CD4-positive, alpha-beta T cell treated with Interleukin-10 for 1 hour (primary cell): ENCODE data around the gene CXCL11.

Source experiments
- DNase-seq: peaks from one replicate; pipeline ENCODE4 v3.0.0-alpha.2; 2020

The CXCL11 gene

GRCh38 chr4:76042241-76042998 is 6.5 kb upstream of the CXCL11 start:
- DNase-seq, result peak; percentile 25

DNA sequence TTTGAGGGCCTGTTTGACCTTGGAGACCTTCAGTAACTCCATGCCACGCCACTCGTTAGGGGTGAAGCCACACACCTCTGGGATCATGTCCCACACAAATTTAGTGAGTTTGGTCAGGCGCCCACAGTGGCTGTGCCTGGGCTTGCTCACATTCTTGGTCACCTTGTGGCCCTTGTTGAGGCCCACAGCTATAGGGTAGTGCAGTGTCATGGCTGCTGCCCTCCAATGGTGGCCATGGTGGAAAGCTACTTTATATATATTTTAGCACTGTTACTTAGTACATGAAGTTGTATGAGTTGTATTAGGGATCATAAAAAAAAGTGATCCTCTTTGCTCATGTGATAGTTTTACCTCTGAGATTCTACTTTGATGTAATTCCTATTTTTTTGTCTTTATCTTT is 985 bp upstream of the CXCL11 start:
- DNase-seq, result no peak

GRCh38 chr4:76035141-76035540 is 729 bp downstream of the CXCL11 start:
- no peak for DNase-seq

GRCh38 chr4:76029300-76029699 is 6.6 kb downstream of the CXCL11 start:
- no peak for DNase-seq

DNA sequence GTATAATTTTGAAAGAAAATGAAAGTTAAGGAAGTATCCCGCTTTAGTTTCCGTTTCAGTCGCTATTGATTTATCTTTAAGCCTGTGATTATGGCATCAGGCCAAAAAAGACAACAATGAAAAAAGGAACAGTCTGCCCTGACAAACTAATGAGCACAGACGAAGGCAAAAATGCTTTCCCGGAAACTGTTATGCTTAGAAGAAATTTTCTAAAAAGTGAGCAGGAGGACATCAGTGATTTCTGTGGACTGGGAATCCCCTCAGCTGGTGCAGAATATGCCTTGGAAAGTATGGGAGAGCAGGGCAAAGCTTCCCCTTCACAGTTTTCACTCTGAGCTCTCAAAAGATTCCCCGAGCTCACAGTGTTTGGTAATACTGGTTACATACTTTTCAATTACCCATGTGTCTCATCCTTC is 7.5 kb downstream of the CXCL11 start:
- DNase-seq, result peak; percentile 29

DNA sequence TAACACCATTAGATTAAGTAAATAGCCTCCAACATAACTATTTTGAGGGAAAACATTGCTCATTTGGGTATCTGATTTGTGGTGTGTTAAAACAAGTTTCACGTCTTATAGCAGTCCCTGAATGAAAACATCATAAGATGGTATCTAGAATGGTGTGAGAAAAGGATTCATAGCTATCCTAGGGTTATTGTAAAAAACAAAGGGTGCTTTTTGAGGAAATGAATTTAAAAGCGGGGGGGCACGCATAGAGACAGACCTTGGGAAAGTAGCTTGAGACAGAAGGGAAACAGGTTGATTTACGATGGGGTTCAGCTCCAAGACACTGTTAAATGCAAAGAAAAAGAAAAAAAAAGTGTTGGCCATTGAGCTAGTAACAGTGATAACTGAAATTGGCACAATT is 11.8 kb downstream of the CXCL11 start:
- no peak for DNase-seq

GRCh38 chr4:76023389-76023788 is 12.5 kb downstream of the CXCL11 start, which contains the start of gene CXCL10:
CXCL10 (minus strand) TSS chr4:76023497; CDS start chr4:76023431, 66 bp downstream.
- peak; percentile 32 for DNase-seq

DNA sequence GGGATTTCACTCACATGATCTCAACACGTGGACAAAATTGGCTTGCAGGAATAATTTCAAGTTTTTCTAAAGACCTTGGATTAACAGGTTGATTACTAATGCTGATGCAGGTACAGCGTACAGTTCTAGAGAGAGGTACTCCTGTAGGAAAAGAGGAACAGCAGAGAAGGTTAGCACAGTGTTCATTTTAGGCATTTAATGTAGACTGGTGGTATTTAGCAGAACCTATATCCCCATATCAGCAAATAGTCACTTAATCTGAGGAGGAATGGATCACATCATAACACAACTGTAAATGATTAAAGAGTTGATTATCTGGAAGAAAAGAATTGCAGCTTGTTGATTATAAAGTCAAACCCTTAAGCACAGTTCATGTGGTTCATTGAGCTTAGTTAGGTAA is 13.2 kb downstream of the CXCL11 start:
- no peak for DNase-seq

GRCh38 chr4:76022031-76022430 is 13.8 kb downstream of the CXCL11 start:
- DNase-seq, result no peak

GRCh38 chr4:76017056-76017686 is 18.7 kb downstream of the CXCL11 start:
- DNase-seq, result no peak

GRCh38 chr4:76016393-76016792 is 19.5 kb downstream of the CXCL11 start:
- DNase-seq, result no peak

DNA sequence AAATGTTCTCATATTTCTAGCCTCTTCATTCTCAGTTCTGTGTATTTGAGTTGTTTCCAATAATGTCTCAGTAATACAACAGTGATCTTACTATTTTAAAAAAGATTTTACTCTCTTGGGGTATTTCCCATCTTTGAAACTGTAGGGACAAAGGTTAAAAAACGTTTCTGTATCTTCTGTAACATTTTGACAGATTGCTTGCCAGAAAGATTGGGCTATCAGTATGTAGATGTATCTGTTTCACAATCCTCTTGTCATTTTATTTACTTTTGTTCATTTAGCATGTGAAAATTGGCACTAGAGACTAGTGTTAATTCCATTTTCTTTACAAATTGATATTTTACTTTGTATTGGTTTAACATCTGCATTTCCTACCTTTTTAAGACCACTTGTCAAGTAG is 22.3 kb downstream of the CXCL11 start:
- DNase-seq, result no peak

- no peak for DNase-seq
Measured at GRCh38 chr4:76012388-76012801, 23.5 kb downstream of the CXCL11 start.

GRCh38 chr4:76011700-76012387 is 24.0 kb downstream of the CXCL11 start:
- no peak for DNase-seq

DNA sequence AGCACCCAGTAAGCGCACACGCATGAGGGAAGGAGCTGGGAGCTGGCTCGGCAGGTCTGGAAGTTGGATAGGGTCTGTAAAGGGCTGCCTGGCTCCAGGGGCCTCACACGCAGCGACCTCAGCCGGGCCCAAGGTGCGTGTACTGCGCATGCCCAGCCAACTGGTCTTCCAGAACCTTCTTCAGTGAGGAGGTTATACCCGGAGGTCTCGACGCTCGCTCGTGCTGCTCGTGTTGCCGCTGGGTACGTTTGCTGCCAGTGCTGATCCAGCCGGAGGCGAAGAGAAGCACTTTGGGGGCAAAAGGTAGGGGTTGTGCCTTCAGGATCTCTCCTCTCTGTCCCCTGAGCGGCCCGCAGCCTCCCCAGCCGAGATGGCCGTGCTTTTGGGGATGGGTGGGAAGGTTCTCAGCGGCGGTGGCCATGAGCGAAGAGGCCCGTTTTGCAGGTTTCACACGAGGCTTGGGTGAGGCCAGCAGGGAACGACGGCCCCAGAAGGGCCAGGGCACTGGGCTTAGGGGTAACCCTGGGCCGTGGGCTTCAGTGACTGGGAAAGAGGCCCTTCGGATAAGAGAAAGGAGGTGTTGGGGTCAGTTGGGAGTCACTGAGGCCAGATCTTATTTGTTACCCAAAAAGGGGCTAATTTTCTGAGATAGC is 24.7 kb downstream of the CXCL11 start:
- no peak for DNase-seq

DNA sequence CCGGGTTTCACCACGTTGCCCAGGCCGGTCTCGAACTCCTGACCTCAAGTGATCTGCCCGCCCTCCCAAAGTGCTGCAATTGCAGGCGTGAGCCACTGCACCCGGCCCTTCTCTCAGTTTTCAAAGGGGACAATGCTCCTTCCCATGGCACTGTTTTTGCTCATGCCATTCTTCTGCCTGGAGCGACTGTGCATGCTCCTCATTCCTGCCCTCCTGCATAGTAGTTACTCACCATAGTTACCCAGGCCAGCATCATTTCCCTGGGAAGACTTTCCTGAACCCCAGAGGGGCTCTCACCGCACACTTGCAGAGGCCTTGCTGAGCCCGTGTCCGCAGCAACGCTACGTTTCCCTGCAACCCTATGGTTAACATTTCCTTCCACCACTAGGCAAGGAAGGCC is 25.3 kb downstream of the CXCL11 start:
- no peak for DNase-seq

GRCh38 chr4:76009311-76009710 is 26.6 kb downstream of the CXCL11 start:
- DNase-seq, result no peak

- no peak for DNase-seq
Measured at GRCh38 chr4:76007089-76007862, 28.6 kb downstream of the CXCL11 start, which contains the start of gene CXCL9. CXCL9 (minus strand) TSS chr4:76007509; CDS start chr4:76007449, 60 bp downstream.

DNA sequence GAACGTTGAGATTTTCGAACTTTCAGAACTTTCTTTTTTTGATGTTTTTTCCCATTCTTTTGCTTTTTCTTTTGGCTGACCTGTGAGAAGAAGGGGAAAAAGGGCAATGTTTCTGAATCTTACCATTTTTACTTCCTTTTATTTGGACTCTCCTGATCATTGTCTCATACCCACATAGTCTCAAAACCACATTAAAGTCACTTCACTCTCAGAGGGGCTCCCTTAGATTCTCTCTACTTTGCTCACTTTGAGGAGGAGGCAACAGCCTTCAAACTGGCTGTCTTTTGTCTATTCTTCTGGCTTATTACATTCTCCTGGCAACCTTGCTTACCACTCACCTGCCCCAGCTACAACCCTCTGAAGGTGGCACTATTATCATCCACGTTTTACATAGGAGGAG is 32.2 kb downstream of the CXCL11 start:
- no peak for DNase-seq

- no peak for DNase-seq
Measured at GRCh38 chr4:76003035-76003434, 32.8 kb downstream of the CXCL11 start.

DNA sequence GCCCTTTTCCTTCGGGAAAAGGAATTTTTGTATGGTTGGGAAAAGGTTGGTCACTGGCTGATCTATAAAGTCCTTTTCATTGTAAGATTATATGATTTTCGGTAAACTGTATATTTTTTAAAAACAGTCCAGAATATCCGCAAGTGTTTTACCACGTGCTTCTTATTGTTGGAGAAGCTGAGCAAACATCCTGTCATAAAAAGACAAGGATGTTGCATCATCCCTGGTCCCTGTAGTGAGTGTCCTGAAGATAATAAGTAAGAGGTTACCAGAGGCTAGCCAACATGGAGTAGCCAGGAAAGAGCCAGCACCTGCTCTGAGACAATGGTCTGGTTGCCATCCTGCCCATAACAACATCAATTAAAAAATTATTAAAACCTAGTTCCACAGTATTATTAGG is 33.7 kb downstream of the CXCL11 start:
- DNase-seq, result no peak

- no peak for DNase-seq
Measured at GRCh38 chr4:76001700-76002099, 34.2 kb downstream of the CXCL11 start.

GRCh38 chr4:76000279-76000678 is 35.6 kb downstream of the CXCL11 start:
- no peak for DNase-seq
